ENCODE data around the gene KCNQ1.

The KCNQ1 gene

DNA sequence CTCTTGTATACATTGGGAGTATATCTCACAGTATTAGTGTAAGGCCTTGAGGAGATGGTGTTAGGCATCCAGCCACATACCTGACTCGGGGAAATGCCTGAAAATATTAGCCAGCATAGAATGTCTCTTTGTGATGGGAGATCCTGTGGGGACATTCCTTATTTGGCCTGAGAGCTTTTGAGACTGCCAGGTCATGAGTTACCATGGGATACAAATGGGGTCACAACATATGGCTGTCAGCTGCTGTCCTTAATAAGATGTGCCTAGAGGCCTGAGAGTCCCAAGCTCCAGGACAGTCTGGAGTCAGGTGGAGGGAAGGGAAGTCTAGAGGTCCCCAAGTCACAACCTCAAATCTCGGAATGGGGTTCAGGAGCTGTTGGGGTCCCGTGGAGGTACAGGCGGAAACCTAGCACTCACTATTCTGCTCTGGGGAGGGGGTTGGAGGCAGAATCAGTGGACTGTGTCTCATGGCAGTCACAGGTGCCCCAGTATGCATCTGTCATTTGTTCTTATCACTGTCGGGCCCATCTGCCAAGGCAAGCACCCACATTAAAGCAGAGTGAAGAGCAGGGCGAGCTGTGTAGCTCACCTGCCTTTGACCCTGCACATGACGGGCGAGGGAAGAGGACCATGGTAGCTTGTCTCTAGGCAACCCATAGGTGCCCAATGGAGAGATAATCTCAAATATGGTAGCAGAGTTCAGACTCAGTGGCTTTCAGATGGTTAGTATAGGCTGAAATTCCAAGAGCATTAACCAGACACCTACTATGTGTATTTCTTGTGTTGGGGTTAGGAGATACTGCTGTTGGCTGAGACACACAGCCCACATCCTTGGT, 225.0 kb downstream of the KCNQ1 start:
- H3K79me2 ChIP-seq (ENCODE audit: insufficient read depth, low read length) = no peaks in the 10 kb centered on the region
- no peak overlapping the region for H3K4me3 ChIP-seq (ENCODE audit: low read depth in 1 of 2, low read length in 2 of 2)
- ATAC-seq (ENCODE audit: insufficient read depth, low read depth) = no peak
- no peak overlapping the region for H3K9ac ChIP-seq (ENCODE audit: low read depth, low read length)
- no peaks in the 10 kb centered on the region for H3K4me1 ChIP-seq (ENCODE audit: insufficient read depth, low read length)
- no peaks in the 10 kb centered on the region for H3K27me3 ChIP-seq (ENCODE audit: insufficient read depth, low read length, poor library complexity)
- peaks cover 3% of the 10 kb centered on the region; the same call in 1 of the 2 replicates for H4K20me1 ChIP-seq (ENCODE audit: insufficient read depth, low read length)
- no peak overlapping the region for H3K4me2 ChIP-seq (ENCODE audit: insufficient read depth, low read length)
- H3K27ac ChIP-seq (ENCODE audit: low read length) = no peak overlapping the region
- TF ChIP-seq EZH2 (IDR thresholded peaks at IDR 0.05; ENCODE audit: borderline replicate concordance, low read depth, low read length, severe bottlenecking) = no peak
- TF ChIP-seq, protein P1, sequence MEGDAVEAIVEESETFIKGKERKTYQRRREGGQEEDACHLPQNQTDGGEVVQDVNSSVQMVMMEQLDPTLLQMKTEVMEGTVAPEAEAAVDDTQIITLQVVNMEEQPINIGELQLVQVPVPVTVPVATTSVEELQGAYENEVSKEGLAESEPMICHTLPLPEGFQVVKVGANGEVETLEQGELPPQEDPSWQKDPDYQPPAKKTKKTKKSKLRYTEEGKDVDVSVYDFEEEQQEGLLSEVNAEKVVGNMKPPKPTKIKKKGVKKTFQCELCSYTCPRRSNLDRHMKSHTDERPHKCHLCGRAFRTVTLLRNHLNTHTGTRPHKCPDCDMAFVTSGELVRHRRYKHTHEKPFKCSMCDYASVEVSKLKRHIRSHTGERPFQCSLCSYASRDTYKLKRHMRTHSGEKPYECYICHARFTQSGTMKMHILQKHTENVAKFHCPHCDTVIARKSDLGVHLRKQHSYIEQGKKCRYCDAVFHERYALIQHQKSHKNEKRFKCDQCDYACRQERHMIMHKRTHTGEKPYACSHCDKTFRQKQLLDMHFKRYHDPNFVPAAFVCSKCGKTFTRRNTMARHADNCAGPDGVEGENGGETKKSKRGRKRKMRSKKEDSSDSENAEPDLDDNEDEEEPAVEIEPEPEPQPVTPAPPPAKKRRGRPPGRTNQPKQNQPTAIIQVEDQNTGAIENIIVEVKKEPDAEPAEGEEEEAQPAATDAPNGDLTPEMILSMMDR (IDR thresholded peaks at IDR 0.05; ENCODE audit: borderline replicate concordance, extremely low read depth, low read length, poor library complexity, severe bottlenecking) = no peak
- DNase-seq = peak; percentile 1
- H2AFZ ChIP-seq (ENCODE audit: low read depth, low read length) = no peak overlapping the region
- H3K36me3 ChIP-seq (ENCODE audit: insufficient read depth, low read length) = no peaks in the 10 kb centered on the region
- no peaks in the 10 kb centered on the region for H3K9me3 ChIP-seq (ENCODE audit: insufficient read depth, low read length, severe bottlenecking)

DNA sequence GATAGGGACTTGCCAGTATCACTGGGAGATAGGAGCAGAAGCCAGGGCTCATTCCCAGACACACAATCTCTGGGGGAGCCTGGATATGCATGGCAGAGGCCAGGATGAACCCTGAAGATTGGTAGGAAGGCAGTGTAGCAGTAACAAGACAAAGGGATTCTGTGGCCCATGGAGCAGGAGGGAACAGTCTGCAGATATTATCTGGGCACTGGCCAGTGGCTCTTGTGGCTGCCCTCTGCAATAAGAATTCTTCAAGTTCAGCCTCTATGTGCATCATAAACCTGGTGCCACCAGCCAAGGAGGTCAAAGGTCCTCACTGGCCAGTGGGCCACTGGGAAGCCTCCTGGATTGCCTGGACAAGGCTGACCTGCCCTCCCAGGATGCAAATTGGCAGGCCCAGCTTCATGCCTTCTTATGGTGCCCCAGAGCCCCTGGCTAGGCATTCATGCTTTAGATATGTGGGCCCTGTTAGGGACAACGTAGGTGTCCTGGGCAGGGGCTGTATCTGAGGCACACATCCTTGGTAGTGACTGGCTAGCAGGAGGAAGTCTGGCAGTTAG, 225.8 kb downstream of the KCNQ1 start:
- H4K20me1 ChIP-seq (ENCODE audit: insufficient read depth, low read length) = peaks cover 3% of the 10 kb centered on the region; the same call in 1 of the 2 replicates

DNA sequence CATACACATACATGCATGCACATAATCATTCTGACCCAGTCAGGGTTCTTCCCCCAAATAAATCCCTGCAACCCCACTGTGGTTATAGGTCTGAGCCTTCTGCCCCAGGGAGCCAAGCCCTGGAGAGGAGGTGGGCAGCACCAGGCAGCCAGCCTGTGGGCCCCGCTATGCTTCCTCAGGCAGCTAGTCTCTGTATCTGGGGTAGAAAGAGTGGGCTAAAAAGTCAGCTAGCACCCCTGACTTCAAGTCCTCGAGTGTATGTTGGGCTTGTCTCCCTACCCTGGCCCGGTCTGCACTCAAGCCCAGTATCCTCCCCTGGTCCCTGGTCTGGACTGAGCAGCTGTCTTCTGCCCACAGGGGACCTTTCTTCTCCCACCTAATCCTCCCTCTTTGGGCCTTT, 226.9 kb downstream of the KCNQ1 start:
- Histone ChIP-seq H3K36me3 (ENCODE audit: insufficient read depth, low read length) (no peaks in the 10 kb centered on the region), H3K27me3 (ENCODE audit: insufficient read depth, low read length, poor library complexity) (no peaks in the 10 kb centered on the region), H2AFZ (ENCODE audit: low read depth, low read length) (no peak overlapping the region), H3K27ac (ENCODE audit: low read length) (no peak overlapping the region), H3K9ac (ENCODE audit: low read depth, low read length) (no peak overlapping the region), H3K4me2 (ENCODE audit: insufficient read depth, low read length) (no peak overlapping the region), H3K4me1 (ENCODE audit: insufficient read depth, low read length) (no peaks in the 10 kb centered on the region), H3K9me3 (ENCODE audit: insufficient read depth, low read length, severe bottlenecking) (no peaks in the 10 kb centered on the region), H4K20me1 (ENCODE audit: insufficient read depth, low read length) (peaks cover 3% of the 10 kb centered on the region; the same call in 1 of the 2 replicates), H3K4me3 (ENCODE audit: low read depth in 1 of 2, low read length in 2 of 2) (no peak overlapping the region), H3K79me2 (ENCODE audit: insufficient read depth, low read length) (no peaks in the 10 kb centered on the region)
- TF ChIP-seq, protein P1 (IDR thresholded peaks at IDR 0.05; ENCODE audit: borderline replicate concordance, extremely low read depth, low read length, poor library complexity, severe bottlenecking) = no peak
- TF ChIP-seq EZH2 (IDR thresholded peaks at IDR 0.05; ENCODE audit: borderline replicate concordance, low read depth, low read length, severe bottlenecking) = no peak
- ATAC-seq (ENCODE audit: insufficient read depth, low read depth) = no peak
- DNase-seq = no peak

More for the DNA sequence above, 225.8 kb downstream of the KCNQ1 start:
- H3K79me2 ChIP-seq (ENCODE audit: insufficient read depth, low read length) = no peaks in the 10 kb centered on the region
- no peak overlapping the region for H3K4me2 ChIP-seq (ENCODE audit: insufficient read depth, low read length)
- no peaks in the 10 kb centered on the region for H3K9me3 ChIP-seq (ENCODE audit: insufficient read depth, low read length, severe bottlenecking)
- H2AFZ ChIP-seq (ENCODE audit: low read depth, low read length) = no peak overlapping the region
- H3K9ac ChIP-seq (ENCODE audit: low read depth, low read length) = no peak overlapping the region
- TF ChIP-seq, protein P1 (IDR thresholded peaks at IDR 0.05; ENCODE audit: borderline replicate concordance, extremely low read depth, low read length, poor library complexity, severe bottlenecking) = no peak
- no peak for TF ChIP-seq EZH2 (IDR thresholded peaks at IDR 0.05; ENCODE audit: borderline replicate concordance, low read depth, low read length, severe bottlenecking)
- no peak overlapping the region for H3K4me3 ChIP-seq (ENCODE audit: low read depth in 1 of 2, low read length in 2 of 2)
- DNase-seq (no peak), ATAC-seq (ENCODE audit: insufficient read depth, low read depth) (no peak)
- H3K27ac ChIP-seq (ENCODE audit: low read length) = no peak overlapping the region
- H3K4me1 ChIP-seq (ENCODE audit: insufficient read depth, low read length) = no peaks in the 10 kb centered on the region
- H3K27me3 ChIP-seq (ENCODE audit: insufficient read depth, low read length, poor library complexity) = no peaks in the 10 kb centered on the region
- no peaks in the 10 kb centered on the region for H3K36me3 ChIP-seq (ENCODE audit: insufficient read depth, low read length)
